SH-SY5Y (cell line): Measurements from ENCODE around the gene MYL12B.

ENCODE experiments used
- GATA2 ChIP-seq: IDR thresholded peaks from 2 replicates; pipeline ENCODE4 v1.6.1; 2011; ENCODE audit warnings: mild to moderate bottlenecking, low read depth, low read length
- GATA3 ChIP-seq: IDR thresholded peaks from 2 replicates; pipeline ENCODE4 v1.6.1; 2011; ENCODE audit warnings: low read depth, mild to moderate bottlenecking, low read length, moderate library complexity

GRCh38 chr18:3256693-3257626 is 5.0 kb upstream of the MYL12B start:
- TF ChIP-seq GATA2, result no peak
- TF ChIP-seq GATA3, result no peak
